Measurements from ENCODE around the gene RAB11FIP4.
A peak's percentile ranks its signal among the peaks of the same experiment; 100 is the strongest.

The RAB11FIP4 gene

GRCh38 chr17:31366088-31366487, 25.4 kb upstream of the RAB11FIP4 start:
- TF ChIP-seq ZFX (IDR thresholded peaks at IDR 0.05; ENCODE audit: borderline replicate concordance): no peak
- TF ChIP-seq CTCF (IDR thresholded peaks at IDR 0.05): no peak
- no peak overlapping the region for H3K27ac ChIP-seq

GRCh38 chr17:31369266-31369665, 22.2 kb upstream of the RAB11FIP4 start:
- H3K27ac ChIP-seq: no peak overlapping the region
- no peak for TF ChIP-seq ZFX (IDR thresholded peaks at IDR 0.05; ENCODE audit: borderline replicate concordance)

DNA sequence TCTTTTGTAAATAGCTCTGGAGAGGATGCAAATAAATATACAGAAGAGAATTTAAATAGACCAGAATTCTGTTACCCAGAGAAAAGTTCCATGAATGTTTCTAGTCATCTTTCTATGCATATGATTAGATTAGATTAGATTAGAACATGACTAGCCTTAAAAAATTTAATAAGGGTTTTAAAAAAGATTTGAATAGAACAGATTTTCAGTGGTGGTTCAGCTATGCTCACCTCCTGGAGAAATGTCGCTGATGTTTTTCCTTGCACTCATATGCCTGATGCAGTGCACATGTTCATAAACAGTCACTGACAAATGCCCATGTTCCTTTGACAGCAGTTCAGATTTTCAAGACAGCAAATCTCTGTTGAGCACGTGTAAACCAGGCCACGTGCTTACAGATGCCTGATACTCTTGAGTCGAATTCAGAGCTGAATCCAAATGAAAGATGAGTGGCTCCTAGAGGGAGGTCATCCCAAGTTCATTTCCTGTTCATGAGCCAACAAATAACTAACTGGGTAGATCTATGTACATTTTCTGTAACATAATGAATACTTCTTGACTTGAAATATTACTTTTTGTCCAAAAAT, 19.9 kb upstream of the RAB11FIP4 start:
- no peak for TF ChIP-seq ZFX (IDR thresholded peaks at IDR 0.05; ENCODE audit: borderline replicate concordance)
- TF ChIP-seq CTCF (IDR thresholded peaks at IDR 0.05): no peak
- no peak overlapping the region for H3K27ac ChIP-seq

- TF ChIP-seq ZFX (IDR thresholded peaks at IDR 0.05; ENCODE audit: borderline replicate concordance) (no peak), CTCF (IDR thresholded peaks at IDR 0.05) (peak; percentile 75)
- H3K27ac ChIP-seq: no peak overlapping the region
Measured at GRCh38 chr17:31373150-31374093, 18.1 kb upstream of the RAB11FIP4 start.

- TF ChIP-seq CTCF (IDR thresholded peaks at IDR 0.05): no peak
- no peak for TF ChIP-seq ZFX (IDR thresholded peaks at IDR 0.05; ENCODE audit: borderline replicate concordance)
Measured at GRCh38 chr17:31374094-31374447, 17.4 kb upstream of the RAB11FIP4 start.

DNA sequence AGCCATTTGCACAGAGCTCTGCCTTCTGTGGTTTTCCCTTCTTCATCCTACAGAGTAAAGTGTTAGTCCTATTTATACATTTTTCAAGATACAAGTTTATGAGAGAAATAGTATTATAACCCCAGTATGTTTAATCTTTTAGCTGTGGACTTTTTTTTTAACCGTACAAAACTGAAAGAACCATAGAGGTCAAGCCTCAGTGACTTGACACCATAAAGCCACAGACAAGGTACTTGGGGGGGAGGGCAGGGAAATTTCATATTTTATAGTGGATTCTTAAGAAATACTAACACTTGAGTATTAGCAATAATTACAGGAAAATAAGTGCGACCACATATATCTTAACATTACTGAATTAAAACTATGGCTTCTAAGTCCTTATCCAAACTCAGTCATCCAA, 17.0 kb upstream of the RAB11FIP4 start:
- no peak overlapping the region for H3K27ac ChIP-seq
- TF ChIP-seq CTCF (IDR thresholded peaks at IDR 0.05): no peak
- TF ChIP-seq ZFX (IDR thresholded peaks at IDR 0.05; ENCODE audit: borderline replicate concordance): no peak

More at GRCh38 chr17:31374094-31374447, 17.4 kb upstream of the RAB11FIP4 start:
- H3K27ac ChIP-seq: no peak overlapping the region

GRCh38 chr17:31378638-31379037, 12.8 kb upstream of the RAB11FIP4 start:
- H3K27ac ChIP-seq: no peak overlapping the region
- TF ChIP-seq CTCF (IDR thresholded peaks at IDR 0.05) (no peak; the same call in 1 of the 2 replicates), ZFX (IDR thresholded peaks at IDR 0.05; ENCODE audit: borderline replicate concordance) (no peak)

All from 22Rv1 (cell line).